ENCODE data around the gene WNK1. TPM values are rescaled to one million over a fixed set of nuclear protein-coding genes. Genes with fewer than 3 reads are reported as not detected.

WNK1 gene
- total and polyA plus RNA-seq, 2 of the 8 experiments (the other 6 are each of a cell fraction or from before 2014, with no cell fraction given), result 88.2 to 157 TPM

- H2AFZ ChIP-seq (ENCODE audit: low read length), result no peak overlapping the region
- WGBS, 2 experiments (ENCODE audit: extremely low coverage in 1 of 2, insufficient coverage in 1 of 2, insufficient read length in 1 of 2, insufficient replicate concordance in 2 of 2, low coverage in 1 of 2, low lambda C conversion rate in 2 of 2, missing lambda C conversion rate in 1 of 2), result 91% methylated on average over 2 of the region's 2 CpGs; no CpG with 5 or more reads in 1 of the 2 experiments
- no peak overlapping the region for H3K4ac ChIP-seq (replicated peaks; ENCODE audit: insufficient read length, low read depth, low read length)
- no peak for DNase-seq (ENCODE audit: low read depth in 1 of 2, low spot score in 2 of 2)
- H3K79me1 ChIP-seq (ENCODE audit: low read depth, low read length), result no peaks in the 10 kb centered on the region
- H3K4me2 ChIP-seq (ENCODE audit: insufficient read depth in 1 of 2, low read depth in 2 of 2, low read length in 2 of 2), result no peak overlapping the region
- H3K27ac ChIP-seq (ENCODE audit: low read depth, low read length), result no peak overlapping the region
- no peak overlapping the region for H4K91ac ChIP-seq (replicated peaks; ENCODE audit: insufficient read length, low read length)
- H3K18ac ChIP-seq (ENCODE audit: extremely low read depth, low read length), result no peak overlapping the region
- no peak overlapping the region for H3K23ac ChIP-seq (ENCODE audit: insufficient read length)
- POLR2A ChIA-PET (ENCODE audit: partially characterized antibody), result interaction anchor here (0.6 kb wide), 1 partner anchor 80 kb away, joined by 3 read pairs; no protein-coding TSS in a partner anchor
- H3K27me3 ChIP-seq (replicated peaks in 1 of 4; ENCODE audit: control insufficient read depth in 3 of 4, extremely low read depth in 1 of 4, insufficient read depth in 3 of 4, low read length in 3 of 4), result peaks cover 0 to 1% (median 0%) of the 10 kb centered on the region in 4 experiments; a peak in 1 of 7 replicates
- H4K8ac ChIP-seq (ENCODE audit: extremely low read depth, insufficient read depth, low read length), result no peak overlapping the region
- H3K14ac ChIP-seq (ENCODE audit: insufficient read length), result no peak overlapping the region
- no peaks in the 10 kb centered on the region for H3K9me3 ChIP-seq (ENCODE audit: insufficient read depth in 2 of 2, low read depth in 1 of 2, low read length in 1 of 2)
- no peaks in the 10 kb centered on the region for H3K4me1 ChIP-seq (replicated peaks in 1 of 4; ENCODE audit: control insufficient read depth in 3 of 4, insufficient read depth in 4 of 4, low read length in 3 of 4)
- no peak overlapping the region for H2BK5ac ChIP-seq (ENCODE audit: low read depth, low read length)
- H2BK120ac ChIP-seq (replicated peaks; ENCODE audit: low read depth, low read length), result no peak overlapping the region
- no peak for FAIRE-seq
- no peak overlapping the region for H2BK15ac ChIP-seq (ENCODE audit: low read length)
- H2AK5ac ChIP-seq (ENCODE audit: low read depth, low read length), result no peak overlapping the region
- H3K23me2 ChIP-seq (ENCODE audit: low read depth, low read length), result no peaks in the 10 kb centered on the region
- H3K4me3 ChIP-seq (ENCODE audit: extremely low read depth in 1 of 4, insufficient read depth in 2 of 4, low read depth in 3 of 4, low read length in 4 of 4), result no peak overlapping the region
- TF ChIP-seq TAF7 (optimal IDR thresholded peaks at IDR 0.05; ENCODE audit: borderline replicate concordance, low read depth, low read length) (no peak), SAP30 (IDR thresholded peaks at IDR 0.05; ENCODE audit: insufficient read depth, insufficient replicate concordance, low read length) (no peak), KDM4A (IDR thresholded peaks at IDR 0.05; ENCODE audit: low read depth, low read length, severe bottlenecking) (no peak), ASH2L (IDR thresholded peaks at IDR 0.05; ENCODE audit: low read length) (no peak), POLR2AphosphoS5 (IDR thresholded peaks at IDR 0.05; ENCODE audit: low read depth, low read length) (no peak)
- H3K79me2 ChIP-seq (ENCODE audit: control insufficient read depth in 1 of 2, insufficient read depth in 2 of 2, low read length in 2 of 2), result peaks cover 0 to 24% of the 10 kb centered on the region in 2 experiments; a peak in 2 of 4 replicates
- H2BK20ac ChIP-seq (ENCODE audit: low read length), result no peak overlapping the region
- no peak overlapping the region for H2BK12ac ChIP-seq (ENCODE audit: low read depth, low read length)
- CTCF ChIA-PET (ENCODE audit: partially characterized antibody), result no interaction called here
- no peak overlapping the region for H3K56ac ChIP-seq (replicated peaks; ENCODE audit: insufficient read length, low read depth, low read length)
- H3K36me3 ChIP-seq (ENCODE audit: control insufficient read depth in 2 of 4, insufficient read depth in 4 of 4, low read length in 3 of 4), result no peaks in the 10 kb centered on the region
- no peaks in the 10 kb centered on the region for H4K20me1 ChIP-seq (replicated peaks in 1 of 2; ENCODE audit: control insufficient read depth in 1 of 2, insufficient read depth in 2 of 2, low read length in 2 of 2)
- H4K5ac ChIP-seq (ENCODE audit: insufficient read length, low read depth, low read length), result no peak overlapping the region
- no peak overlapping the region for H3K9ac ChIP-seq (replicated peaks in 1 of 4; ENCODE audit: extremely low read depth in 1 of 4, low read depth in 3 of 4, low read length in 3 of 4)
Observed at GRCh38 chr12:848173-848865, 95.9 kb downstream of the WNK1 start.

All from H1 (cell line).